Adrenal gland (tissue), 12 donors: ENCODE data around the gene NDUFS2. TPM values are rescaled to one million over a fixed set of nuclear protein-coding genes. Genes with fewer than 3 reads are reported as not detected.

ENCODE experiments used
- DNase-seq, 7 donors: peaks; one replicate each; pipeline ENCODE4 v3.0.0-alpha.2; 2019 to 2020
- H3K27ac ChIP-seq, 5 donors: fragments of 200-600 bp; sonication (generic) in 4 of 5; 1 replicate in 3 of 5; 2 replicates in 2 of 5; pipeline versions ENCODE4 v1.5.1 to v1.8.0; 2016 to 2020; ENCODE audit warnings: mild to moderate bottlenecking in 1 of 5
- H3K27me3 ChIP-seq: fragments of 200-600 bp; 2 replicates; pipeline ENCODE4 v1.8.0; 2021
- H3K36me3 ChIP-seq, 2 donors: fragments of 200-600 bp; replicated peaks in 1 of 2; 1 replicate in 1 of 2; 2 replicates in 1 of 2; pipeline versions ENCODE4 v1.5.1 to v1.8.0; 2018 to 2022
- H3K4me1 ChIP-seq, 2 donors: fragments of 200-600 bp; replicated peaks in 1 of 2; 1 replicate in 1 of 2; 2 replicates in 1 of 2; pipeline versions ENCODE4 v1.5.1 to v1.8.0; 2018 to 2021
- H3K4me3 ChIP-seq, 4 donors: fragments of 200-600 bp; sonication (generic) in 3 of 4; one replicate each; pipeline ENCODE4 v1.5.1; 2016 to 2018
- H3K9me3 ChIP-seq, 3 donors: fragments of 200-600 bp; sonication (generic) in 1 of 3; replicated peaks in 1 of 3; 1 replicate in 2 of 3; 2 replicates in 1 of 3; pipeline versions ENCODE4 v1.5.1 to v1.8.0; 2016 to 2021
- POLR2A ChIP-seq, 2 donors: fragments of 450-650 bp; IDR thresholded peaks; one replicate each; pipeline ENCODE4 v1.6.1; 2017; ENCODE audit warnings: antibody characterized with exemption in 2 of 2, mild to moderate bottlenecking in 2 of 2, moderate library complexity in 1 of 2
- WGBS, 4 donors: extraction: QIAGEN DNeasy Blood & Tissue Kit in 2 of 4; methylation state at CpG; one replicate each; pipeline versions ENCODE4 v1.1.5 to v1.1.7; 2013 to 2017; 5-methylcytosine and 5-hydroxymethylcytosine counted together
- intact Hi-C, 2 donors: fragments of 100-400 bp; cut with DNase I; formaldehyde crosslinking; loops; one replicate each; pipeline versions ENCODE4 v1.14.1 to v1.15.0; 2022 to 2023
- polyA plus RNA-seq, 3 donors: library from polyadenylated mRNA; stranded (reverse); fragments of 200-250 nt in 2 of 3; fragments of 350-450 nt in 1 of 3; fragmentation: Illumina TruSeq in 1 of 3; extraction: RNeasy Lipid Tissue Mini Kit (QIAGEN cat#74804) in 1 of 3; gene quantifications; one replicate each; pipeline ENCODE4 v1.2.3, GENCODE V29; 2013 to 2014
- total RNA-seq, 9 donors: library from RNA; depleted of rRNA in 4 of 9; stranded (reverse); fragments of >200 nt in 4 of 9; fragments of 120-200 nt in 1 of 9; fragmentation: NEBNext Ultra II Directional in 1 of 9; extraction: Animal tissue kit (Norgen Biotek cat#: 25700) in 1 of 9; gene quantifications; one replicate each; pipeline versions ENCODE4 v1.1.0 to v1.2.4, GENCODE V29; 2013 to 2023
- TF ChIP-seq, protein P1 (sequence below), 6 experiments: fragments of 450-650 bp in 4 of 6; fragments of 200-600 bp in 2 of 6; sonication (generic) in 1 of 6; IDR thresholded peaks; 1 replicate in 5 of 6; 2 replicates in 1 of 6; pipeline versions ENCODE4 v1.5.1 to v1.8.0; 2016 to 2021; ENCODE audit warnings: antibody characterized with exemption in 6 of 6, mild to moderate bottlenecking in 2 of 6, moderate library complexity in 1 of 6
- donor health status: healthy with polysubstance abuse.
- donor health status: Bipolar disorder and iron deficiency.
- donor health status: DM: yes; HTN: yes; CAD: no.
- donor health status: DM: no; HTN: no; CAD: no.
- donor health status: DM: no; HTN: no; CAD: no.
- donor health status: DM: yes; HTN: yes; CAD: no.

NDUFS2 gene
- total and polyA plus RNA-seq, 12 donors: 78.3 to 305 (median 167) TPM

DNA sequence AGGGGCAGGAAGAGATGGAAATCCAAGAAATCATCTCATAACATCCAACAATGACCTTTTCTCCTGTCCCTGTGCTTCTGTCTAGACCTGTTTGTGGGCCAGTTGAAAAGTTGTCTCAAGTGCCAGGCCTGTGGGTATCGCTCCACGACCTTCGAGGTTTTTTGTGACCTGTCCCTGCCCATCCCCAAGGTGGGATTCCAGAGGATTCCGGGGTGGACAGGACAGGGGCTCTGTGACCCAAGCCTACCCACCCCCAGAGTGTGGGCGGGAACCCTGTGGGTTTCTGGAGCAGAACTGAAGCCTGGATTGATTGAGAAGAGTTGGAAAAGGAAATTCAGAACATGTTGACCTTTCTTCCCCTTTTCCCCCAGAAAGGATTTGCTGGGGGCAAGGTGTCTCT lies 38.4 kb upstream of the NDUFS2 start:
- Histone ChIP-seq H3K4me1 (peaks cover 17 to 38% of the 10 kb centered on the region in 2 donors), H3K27ac (no peak overlapping the region), H3K9me3 (no peaks in the 10 kb centered on the region), H3K36me3 (peaks cover 0 to 33% of the 10 kb centered on the region in 2 donors), H3K4me3 (no peak overlapping the region), H3K27me3 (no peaks in the 10 kb centered on the region)
- DNase-seq: no peak
- intact Hi-C loops: no loop called here
- no peak for TF ChIP-seq POLR2A (IDR thresholded peaks at IDR 0.05)
- TF ChIP-seq, protein P1, sequence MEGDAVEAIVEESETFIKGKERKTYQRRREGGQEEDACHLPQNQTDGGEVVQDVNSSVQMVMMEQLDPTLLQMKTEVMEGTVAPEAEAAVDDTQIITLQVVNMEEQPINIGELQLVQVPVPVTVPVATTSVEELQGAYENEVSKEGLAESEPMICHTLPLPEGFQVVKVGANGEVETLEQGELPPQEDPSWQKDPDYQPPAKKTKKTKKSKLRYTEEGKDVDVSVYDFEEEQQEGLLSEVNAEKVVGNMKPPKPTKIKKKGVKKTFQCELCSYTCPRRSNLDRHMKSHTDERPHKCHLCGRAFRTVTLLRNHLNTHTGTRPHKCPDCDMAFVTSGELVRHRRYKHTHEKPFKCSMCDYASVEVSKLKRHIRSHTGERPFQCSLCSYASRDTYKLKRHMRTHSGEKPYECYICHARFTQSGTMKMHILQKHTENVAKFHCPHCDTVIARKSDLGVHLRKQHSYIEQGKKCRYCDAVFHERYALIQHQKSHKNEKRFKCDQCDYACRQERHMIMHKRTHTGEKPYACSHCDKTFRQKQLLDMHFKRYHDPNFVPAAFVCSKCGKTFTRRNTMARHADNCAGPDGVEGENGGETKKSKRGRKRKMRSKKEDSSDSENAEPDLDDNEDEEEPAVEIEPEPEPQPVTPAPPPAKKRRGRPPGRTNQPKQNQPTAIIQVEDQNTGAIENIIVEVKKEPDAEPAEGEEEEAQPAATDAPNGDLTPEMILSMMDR (IDR thresholded peaks at IDR 0.05): no peak
- WGBS, 4 donors: 85 to 92% (median 90%) methylated on average over 5 of the region's 5 CpGs

DNA sequence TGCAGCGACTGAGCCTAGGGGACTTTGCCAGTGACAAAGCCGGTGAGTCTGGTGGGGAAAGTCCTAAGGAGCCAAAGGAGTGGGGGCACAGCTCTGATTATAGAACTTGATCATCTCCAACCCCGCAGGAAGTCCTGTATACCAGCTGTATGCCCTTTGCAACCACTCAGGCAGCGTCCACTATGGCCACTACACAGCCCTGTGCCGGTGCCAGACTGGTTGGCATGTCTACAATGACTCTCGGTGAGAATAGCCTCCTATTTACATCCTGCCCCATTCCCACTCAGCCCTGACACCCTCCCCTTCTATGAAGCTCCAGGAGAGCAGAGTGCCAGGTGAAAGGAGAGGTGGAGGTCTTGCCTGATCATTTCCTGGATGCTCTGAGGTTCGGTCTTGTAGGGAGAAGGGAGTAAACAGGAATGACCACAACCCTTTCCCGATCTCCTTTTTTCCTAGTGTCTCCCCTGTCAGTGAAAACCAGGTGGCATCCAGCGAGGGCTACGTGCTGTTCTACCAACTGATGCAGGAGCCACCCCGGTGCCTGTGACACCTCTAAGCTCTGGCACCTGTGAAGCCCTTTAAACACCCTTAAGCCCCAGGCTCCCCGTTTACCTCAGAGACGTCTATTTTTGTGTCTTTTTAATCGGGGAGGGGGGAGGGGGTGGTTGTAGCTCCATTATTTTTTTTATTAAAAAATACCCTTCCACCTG lies 37.1 kb upstream of the NDUFS2 start:
- 64 to 71% (median 69%) methylated on average over 14 of the region's 14 CpGs for WGBS, 4 donors
- H3K4me3 ChIP-seq: peak overlapping the region in 2 of 4 donors; percentile 54 to 80
- no peak for DNase-seq
- intact Hi-C loops: no loop called here
- peaks cover 0 to 45% of the 10 kb centered on the region in 2 donors for H3K36me3 ChIP-seq
- peak overlapping the region; percentile 6 to 81 (median 77) for H3K27ac ChIP-seq
- no peaks in the 10 kb centered on the region for H3K27me3 ChIP-seq
- H3K9me3 ChIP-seq: no peaks in the 10 kb centered on the region
- H3K4me1 ChIP-seq: peaks cover 15 to 32% of the 10 kb centered on the region in 2 donors
- TF ChIP-seq, protein P1 (IDR thresholded peaks at IDR 0.05): no peak
- no peak for TF ChIP-seq POLR2A (IDR thresholded peaks at IDR 0.05)

DNA sequence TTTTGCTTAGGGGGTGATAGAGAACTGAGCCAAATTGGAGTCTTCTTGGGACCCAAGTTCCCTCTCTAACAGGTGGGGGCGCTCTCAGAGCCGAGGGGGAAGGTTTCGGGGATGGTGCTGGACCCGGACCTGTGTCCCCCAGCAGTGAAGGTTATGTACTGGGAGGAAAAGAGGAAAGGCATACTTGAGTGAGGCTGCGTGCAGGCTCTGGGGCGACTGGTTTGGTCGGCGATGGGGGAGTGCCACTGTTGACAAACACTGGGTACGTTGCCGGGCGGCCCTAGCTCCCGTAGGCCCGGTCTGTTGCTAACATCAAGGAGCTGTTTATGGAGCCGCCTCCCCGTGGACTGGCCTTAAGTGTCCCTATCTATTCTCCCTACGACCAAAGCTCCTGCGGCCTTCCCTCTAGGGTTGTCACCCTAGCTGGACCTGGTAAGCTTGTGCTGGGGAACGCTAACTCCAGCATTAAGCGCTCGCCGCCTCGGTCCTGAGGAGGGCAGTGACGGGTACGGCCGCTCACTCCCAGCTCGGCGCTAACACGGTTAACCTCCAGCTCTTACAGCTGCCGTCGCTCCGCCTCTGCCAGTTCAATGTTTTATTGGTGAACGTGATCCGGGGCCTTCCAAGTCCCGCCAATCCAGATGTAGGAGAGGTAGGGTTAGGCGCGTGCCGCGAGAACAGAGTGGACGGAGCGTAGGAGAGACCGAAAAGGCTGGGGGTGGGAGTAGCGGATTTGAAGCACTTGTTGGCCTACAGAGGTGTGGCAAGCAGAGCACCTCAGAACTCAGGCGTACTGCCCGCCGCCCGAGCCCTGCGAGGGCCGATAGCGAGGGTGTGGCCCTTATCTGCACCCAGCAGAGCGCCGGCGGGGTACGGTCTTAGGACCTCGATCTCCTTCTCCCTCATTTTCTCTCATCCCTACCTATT lies 36.2 kb upstream of the NDUFS2 start, which contains the start of gene PPOX:
PPOX (plus strand) TSS at position 685 of the 927 bp plus-strand sequence. CDS start 422 bp downstream, outside the sequence.
- intact Hi-C loops: no loop called here
- peak in 1 of 2 donors; percentile 78 for TF ChIP-seq POLR2A (IDR thresholded peaks at IDR 0.05)
- TF ChIP-seq, protein P1 (IDR thresholded peaks at IDR 0.05): peak; percentile 9 to 44 (median 34)
- WGBS, 4 donors: 0 to 2% (median 0%) methylated on average over 42 to 54 of the region's 54 CpGs
- H3K36me3 ChIP-seq: peaks cover 0 to 52% of the 10 kb centered on the region in 2 donors
- H3K4me1 ChIP-seq: peaks cover 12 to 23% of the 10 kb centered on the region in 2 donors
- peak; percentile 93 to 99 (median 98) for DNase-seq
- peak within 1 kb of the TSS; percentile 6 to 81 (median 77) for H3K27ac ChIP-seq
- H3K4me3 ChIP-seq: peak within 1 kb of the TSS in 3 of 4 donors; percentile 54 to 80 (median 56)
- H3K27me3 ChIP-seq: no peaks in the 10 kb centered on the region
- no peaks in the 10 kb centered on the region for H3K9me3 ChIP-seq
